SK-N-MC (cell line): ENCODE results near the gene KIAA0513.

Experiments
- DNase-seq: peaks from one replicate; pipeline ENCODE4 v3.0.0-alpha.2; 2011; ENCODE audit warnings: low read depth, low spot score
- H3K27ac ChIP-seq: fragments of 200-600 bp; sonication (generic); 2 replicates; pipeline ENCODE4 v1.5.1; 2016; ENCODE audit warnings: mixed run types
- H3K36me3 ChIP-seq: fragments of 200-600 bp; sonication (generic); 2 replicates; pipeline ENCODE4 v1.6.1; 2017; ENCODE audit warnings: antibody characterized with exemption, low read length, mixed read lengths; ENCODE audit not compliant: insufficient read depth
- H3K4me3 ChIP-seq: fragments of 200-600 bp; sonication (generic); 2 replicates; pipeline ENCODE4 v1.5.1; 2016
- H3K9ac ChIP-seq: fragments of 200-600 bp; sonication (generic); 2 replicates; pipeline ENCODE4 v1.8.0; 2017; ENCODE audit warnings: mixed run types, mixed read lengths; ENCODE audit not compliant: insufficient read length
- H3K9me3 ChIP-seq: fragments of 200-600 bp; sonication (generic); 2 replicates; pipeline ENCODE4 v1.6.1; 2017; ENCODE audit warnings: low read depth, mild to moderate bottlenecking, antibody characterized with exemption, low read length, moderate library complexity, mixed read lengths
- EZH2 ChIP-seq: fragments of 200-600 bp; sonication (generic); IDR thresholded peaks from one replicate; pipeline ENCODE4 v1.6.1; 2017; ENCODE audit warnings: antibody characterized with exemption
- FOXP2 ChIP-seq: optimal IDR thresholded peaks from 2 replicates; pipeline ENCODE3; 2011; ENCODE audit warnings: mild to moderate bottlenecking, moderate library complexity; ENCODE audit not compliant: insufficient read depth; ENCODE audit errors: extremely low read length, control extremely low read depth
- POLR2AphosphoS5 ChIP-seq: IDR thresholded peaks from 2 replicates; pipeline ENCODE4 v1.6.1; 2012; ENCODE audit warnings: mild to moderate bottlenecking, low read depth, low read length, borderline replicate concordance

KIAA0513 gene

DNA sequence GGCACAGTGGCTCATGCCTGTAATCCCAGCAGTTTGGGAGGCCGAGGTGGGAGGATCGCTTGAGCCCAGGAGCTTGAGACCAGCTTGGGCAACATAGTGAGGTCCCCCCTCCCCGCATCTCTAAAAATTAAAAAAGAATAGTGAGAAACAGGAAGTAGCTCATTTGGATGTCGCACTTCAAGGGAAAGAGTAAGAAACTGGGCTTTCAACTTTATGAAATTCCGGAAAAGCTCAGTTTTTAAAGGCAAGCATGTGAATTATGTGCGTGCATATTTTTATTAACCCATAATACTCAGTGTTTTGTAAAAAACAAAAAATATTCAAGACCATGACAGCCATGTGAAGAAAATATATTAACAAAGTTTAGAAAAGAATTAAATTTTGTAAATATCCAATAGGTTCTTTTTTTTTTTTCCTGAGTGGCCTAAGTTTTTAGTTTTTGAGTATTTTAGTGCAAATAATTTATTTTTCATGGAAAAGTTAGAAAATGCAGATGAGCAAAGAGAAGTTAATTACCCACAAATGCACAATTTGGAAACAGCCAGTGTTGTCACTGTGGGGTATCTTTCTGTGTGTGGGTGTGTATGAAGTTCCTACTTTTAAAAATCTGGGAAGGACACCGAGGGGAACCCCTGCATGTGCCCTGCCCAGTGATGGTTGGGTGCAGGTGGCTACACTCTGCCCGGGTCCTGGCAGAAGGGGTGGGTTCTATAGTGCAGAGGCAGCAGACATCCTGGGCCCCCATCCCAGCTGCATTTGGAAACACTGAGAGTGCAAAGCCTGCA, 44.7 kb downstream of the KIAA0513 start:
- no peak overlapping the region for H3K9ac ChIP-seq
- no peak overlapping the region for H3K27ac ChIP-seq
- no peaks in the 10 kb centered on the region for H3K9me3 ChIP-seq
- H3K4me3 ChIP-seq: no peak overlapping the region
- H3K36me3 ChIP-seq: no peaks in the 10 kb centered on the region
- DNase-seq: no peak
- TF ChIP-seq FOXP2 (no peak), EZH2 (no peak), POLR2AphosphoS5 (no peak)

DNA sequence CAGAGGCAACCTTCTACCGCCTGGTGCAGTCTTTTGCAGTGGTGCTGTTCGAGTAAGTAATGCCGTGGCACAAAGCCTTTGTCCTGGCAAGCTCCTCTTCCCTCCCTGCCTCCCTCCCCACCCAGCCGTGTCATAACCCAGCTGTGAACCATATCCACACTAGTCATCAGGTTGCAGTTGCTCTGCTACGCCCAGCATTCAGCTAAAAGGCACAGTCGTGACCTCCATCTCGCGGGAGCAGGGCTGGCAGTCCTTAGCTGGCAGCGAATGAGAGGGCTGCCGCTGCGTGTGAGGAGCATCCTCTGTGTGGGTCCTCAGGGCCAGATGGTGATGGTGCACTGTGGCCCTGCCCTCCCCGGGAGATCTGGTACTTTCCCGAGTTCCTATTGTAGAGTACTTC, 45.4 kb downstream of the KIAA0513 start:
- no peak overlapping the region for H3K9ac ChIP-seq
- no peak overlapping the region for H3K4me3 ChIP-seq
- no peak overlapping the region for H3K27ac ChIP-seq
- H3K9me3 ChIP-seq: no peaks in the 10 kb centered on the region
- no peak for DNase-seq
- TF ChIP-seq POLR2AphosphoS5: no peak
- TF ChIP-seq FOXP2: no peak
- TF ChIP-seq EZH2: no peak
- H3K36me3 ChIP-seq: no peaks in the 10 kb centered on the region

DNA sequence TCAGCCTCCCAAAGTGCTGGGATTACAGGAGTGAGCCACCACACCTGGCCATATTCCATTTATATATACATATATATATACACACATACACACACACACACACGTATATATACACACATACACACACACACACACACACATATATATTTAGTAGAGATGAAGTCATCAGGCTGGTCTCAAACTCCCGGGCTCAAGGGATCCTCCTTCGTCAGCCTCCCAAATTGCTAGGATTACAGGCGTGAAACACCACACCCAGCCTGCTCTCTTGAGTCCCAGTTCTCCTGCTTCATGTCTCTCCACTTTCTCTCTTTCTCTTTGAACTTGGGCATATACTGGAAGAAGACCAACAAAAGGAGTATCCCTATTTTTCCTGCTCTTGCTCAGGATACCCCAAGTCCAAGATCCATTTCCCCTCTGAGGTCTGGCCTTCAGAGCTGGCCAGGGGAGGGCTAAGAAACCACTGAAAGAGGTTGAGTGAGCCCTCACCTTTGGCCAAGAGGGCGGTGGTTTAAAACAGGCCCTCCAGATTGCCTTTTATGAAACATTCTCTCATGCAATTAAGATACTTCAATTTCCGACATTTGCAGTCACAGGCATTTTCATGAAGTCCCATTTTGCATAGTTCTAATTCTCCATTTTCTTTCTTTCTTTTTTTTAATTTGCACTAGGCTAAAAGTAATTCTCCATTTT, 46.8 kb downstream of the KIAA0513 start:
- no peaks in the 10 kb centered on the region for H3K36me3 ChIP-seq
- H3K27ac ChIP-seq: no peak overlapping the region
- TF ChIP-seq POLR2AphosphoS5 (no peak), EZH2 (no peak), FOXP2 (no peak)
- H3K4me3 ChIP-seq: no peak overlapping the region
- no peaks in the 10 kb centered on the region for H3K9me3 ChIP-seq
- no peak for DNase-seq
- no peak overlapping the region for H3K9ac ChIP-seq

DNA sequence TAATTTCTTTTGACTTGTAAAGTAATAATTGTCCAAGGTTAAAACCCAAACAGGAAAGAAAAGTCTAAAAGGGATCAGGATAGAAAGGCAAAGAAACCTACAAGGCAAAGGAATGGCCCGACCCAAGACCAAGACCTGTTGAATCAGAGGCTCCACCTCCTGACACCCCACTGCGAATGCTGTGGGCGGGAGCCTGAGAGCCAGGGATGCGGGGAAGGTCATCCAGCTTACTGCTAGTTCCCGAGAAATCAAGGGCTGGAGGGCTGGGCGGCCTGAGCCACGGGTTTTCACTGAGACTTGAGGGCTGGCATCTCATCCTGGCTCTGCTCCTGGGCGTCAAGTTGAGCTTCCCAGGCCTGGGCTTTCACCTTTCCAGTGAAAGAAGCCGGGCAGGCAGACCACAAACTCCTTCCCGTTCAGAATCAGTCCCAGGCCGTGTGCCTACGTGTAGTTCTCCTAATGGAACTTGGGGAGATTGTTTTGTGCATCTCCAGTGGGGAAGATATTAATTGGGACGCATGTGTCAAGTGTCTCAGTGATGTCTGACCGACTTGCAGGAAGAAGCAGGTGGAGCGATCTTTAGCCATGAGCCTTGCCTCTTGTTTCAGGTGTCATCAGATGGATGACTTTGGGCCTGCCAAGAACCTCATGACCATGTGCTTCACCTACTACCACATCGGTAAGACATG, 47.8 kb downstream of the KIAA0513 start:
- no peak overlapping the region for H3K4me3 ChIP-seq
- no peak overlapping the region for H3K27ac ChIP-seq
- TF ChIP-seq FOXP2: no peak
- TF ChIP-seq EZH2: no peak
- no peak for TF ChIP-seq POLR2AphosphoS5
- no peak overlapping the region for H3K9ac ChIP-seq
- no peaks in the 10 kb centered on the region for H3K9me3 ChIP-seq
- H3K36me3 ChIP-seq: no peaks in the 10 kb centered on the region
- DNase-seq: no peak

DNA sequence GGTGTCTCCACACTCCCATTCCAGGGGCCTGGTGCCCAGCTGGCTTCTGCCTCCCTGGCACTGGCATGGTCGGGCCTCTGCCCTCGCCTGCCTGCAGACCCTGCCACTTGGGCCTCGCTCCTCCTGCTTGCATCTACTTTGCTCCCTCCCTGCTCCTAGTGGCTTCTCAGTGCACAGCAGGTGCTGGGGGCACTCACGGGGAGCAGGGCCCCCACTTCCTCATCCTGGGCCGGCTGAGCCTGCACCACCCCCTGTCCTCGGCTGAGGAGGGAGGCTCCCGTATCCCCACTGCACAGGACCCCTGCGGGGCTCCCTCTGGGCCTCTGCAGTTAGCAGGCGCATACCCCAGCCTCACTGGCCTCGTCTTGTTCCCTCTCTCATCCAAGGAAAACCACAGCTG, 49.4 kb downstream of the KIAA0513 start:
- no peaks in the 10 kb centered on the region for H3K9me3 ChIP-seq
- H3K4me3 ChIP-seq: no peak overlapping the region
- H3K36me3 ChIP-seq: no peaks in the 10 kb centered on the region
- TF ChIP-seq POLR2AphosphoS5 (no peak), EZH2 (no peak), FOXP2 (no peak)
- DNase-seq: no peak
- no peak overlapping the region for H3K9ac ChIP-seq
- H3K27ac ChIP-seq: no peak overlapping the region

DNA sequence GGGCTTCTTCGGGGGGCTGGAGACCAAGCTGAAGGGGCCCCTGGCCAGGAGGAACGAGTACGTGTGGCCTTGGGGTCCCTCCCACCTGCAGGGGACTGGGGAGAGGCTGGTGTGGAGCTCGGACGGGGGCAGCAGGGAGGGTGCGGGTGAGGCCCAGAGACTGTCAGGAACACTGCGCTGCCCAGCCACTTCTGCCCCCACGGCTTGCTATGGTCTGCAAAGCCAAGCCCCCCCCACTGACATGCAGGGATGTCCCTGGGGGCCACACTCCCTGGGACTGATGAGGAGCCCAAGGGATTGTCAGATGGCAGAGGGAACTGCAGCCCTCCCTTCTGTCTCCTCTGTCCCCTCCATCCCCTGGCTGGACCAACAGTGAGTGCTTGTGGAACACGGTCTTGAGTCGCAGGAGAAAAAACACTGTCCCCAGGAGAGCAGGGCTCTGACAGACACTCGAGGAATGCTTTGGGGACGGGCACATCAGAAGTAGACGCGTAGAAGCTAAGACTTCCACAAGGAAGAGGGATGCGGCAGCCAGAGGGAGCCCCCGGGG, 50.1 kb downstream of the KIAA0513 start:
- Histone ChIP-seq H3K9me3 (no peaks in the 10 kb centered on the region), H3K9ac (no peak overlapping the region), H3K36me3 (no peaks in the 10 kb centered on the region), H3K27ac (no peak overlapping the region), H3K4me3 (no peak overlapping the region)
- no peak for DNase-seq
- TF ChIP-seq EZH2: no peak
- TF ChIP-seq POLR2AphosphoS5: no peak
- no peak for TF ChIP-seq FOXP2

DNA sequence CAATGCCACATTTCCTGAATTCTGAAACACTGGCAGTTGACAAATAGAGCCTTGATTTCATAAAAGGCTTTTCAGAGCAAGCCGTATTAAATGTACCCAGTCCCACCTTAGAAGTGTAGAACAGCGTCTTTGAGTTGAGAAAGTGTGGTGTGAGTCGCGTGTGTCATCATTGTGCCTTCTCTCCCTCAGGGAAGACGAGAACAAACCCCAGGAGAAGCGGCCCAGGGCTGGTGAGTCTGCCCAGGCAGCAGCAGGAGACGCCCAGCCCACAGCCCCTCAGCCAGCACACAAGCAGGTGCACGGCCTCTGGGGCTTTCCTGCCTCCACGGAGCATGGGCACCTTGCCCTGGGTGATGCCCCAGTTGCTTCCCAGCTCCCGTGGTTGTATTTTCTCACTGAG, 50.6 kb downstream of the KIAA0513 start:
- no peak overlapping the region for H3K4me3 ChIP-seq
- TF ChIP-seq FOXP2: no peak
- TF ChIP-seq EZH2: no peak
- TF ChIP-seq POLR2AphosphoS5: no peak
- no peak overlapping the region for H3K27ac ChIP-seq
- no peak overlapping the region for H3K9ac ChIP-seq
- H3K9me3 ChIP-seq: no peaks in the 10 kb centered on the region
- no peaks in the 10 kb centered on the region for H3K36me3 ChIP-seq
- no peak for DNase-seq

DNA sequence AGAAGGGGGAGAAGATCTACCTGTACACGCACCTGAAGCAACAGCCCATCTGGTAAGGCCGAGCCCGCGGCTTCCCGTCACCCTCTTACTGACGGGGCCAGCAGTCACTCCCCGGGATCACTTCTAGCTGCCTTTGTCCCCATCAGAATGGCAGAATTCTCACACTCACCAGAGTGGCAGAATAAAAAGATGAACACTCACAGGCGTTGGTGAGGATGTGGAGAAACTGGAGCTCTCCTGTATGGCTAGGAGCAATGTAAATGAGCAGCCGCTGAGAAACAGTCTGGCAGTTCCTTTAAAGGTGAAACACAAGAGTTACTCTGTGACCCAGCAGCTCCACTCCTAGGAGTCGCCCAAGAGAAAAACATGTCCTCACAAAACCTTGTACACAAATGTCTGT, 51.4 kb downstream of the KIAA0513 start:
- no peaks in the 10 kb centered on the region for H3K9me3 ChIP-seq
- no peak for DNase-seq

More for the DNA sequence above, 51.4 kb downstream of the KIAA0513 start:
- no peak overlapping the region for H3K4me3 ChIP-seq
- H3K27ac ChIP-seq: no peak overlapping the region
- no peak for TF ChIP-seq FOXP2
- TF ChIP-seq EZH2: no peak
- no peak for TF ChIP-seq POLR2AphosphoS5
- no peaks in the 10 kb centered on the region for H3K36me3 ChIP-seq
- no peak overlapping the region for H3K9ac ChIP-seq
